OCI-LY1 (cell line): ENCODE measurements around the gene MYO1D.
"Not testable (repeated sequence)": the region's sequence is repeated elsewhere in the genome, so short reads cannot be mapped to it uniquely, and the experiment has no call there.

Source experiments
- H2AFZ ChIP-seq: fragments of 200-600 bp; sonication (generic), shearing (Covaris generic); 2 replicates; pipeline ENCODE4 v1.6.0; 2014; ENCODE audit warnings: antibody characterized with exemption, mild to moderate bottlenecking, low read length
- H3F3A ChIP-seq: fragments of 200-600 bp; sonication (generic), shearing (Covaris generic); 2 replicates; pipeline ENCODE4 v1.6.0; 2014; ENCODE audit warnings: mild to moderate bottlenecking, antibody characterized with exemption, low read length, moderate library complexity; ENCODE audit not compliant: insufficient read depth
- H3K27ac ChIP-seq: fragments of 200-600 bp; sonication (generic); 2 replicates; pipeline ENCODE4 v1.5.1; 2014; ENCODE audit warnings: low read length, mixed run types, mild to moderate bottlenecking, low read depth; ENCODE audit not compliant: poor library complexity, severe bottlenecking
- H3K27me3 ChIP-seq: fragments of 200-600 bp; sonication (generic); 2 replicates; pipeline ENCODE4 v1.6.0; 2014; ENCODE audit warnings: antibody characterized with exemption, mild to moderate bottlenecking, low read length, moderate library complexity; ENCODE audit not compliant: insufficient read depth
- H3K36me3 ChIP-seq: fragments of 200-600 bp; sonication (generic); 2 replicates; pipeline ENCODE4 v1.6.1; 2014; ENCODE audit warnings: mild to moderate bottlenecking, antibody characterized with exemption, low read length, moderate library complexity, mixed read lengths; ENCODE audit not compliant: insufficient read depth
- H3K4me1 ChIP-seq: fragments of 200-600 bp; sonication (generic); 2 replicates; pipeline ENCODE4 v1.5.1; 2014; ENCODE audit warnings: mild to moderate bottlenecking, low read length, moderate library complexity; ENCODE audit not compliant: insufficient read depth, severe bottlenecking
- H3K4me2 ChIP-seq: fragments of 200-600 bp; sonication (generic), shearing (Covaris generic); 2 replicates; pipeline ENCODE4 v1.6.1; 2014; ENCODE audit warnings: low read length
- H3K4me3 ChIP-seq: fragments of 200-600 bp; sonication (generic); 2 replicates; pipeline ENCODE4 v1.5.1; 2014; ENCODE audit warnings: low read length, low read depth, mild to moderate bottlenecking, mixed read lengths; ENCODE audit not compliant: poor library complexity, severe bottlenecking
- H3K79me2 ChIP-seq: fragments of 200-600 bp; shearing (Covaris generic); 2 replicates; pipeline ENCODE4 v1.6.1; 2016; ENCODE audit warnings: mixed run types, low read length, mixed read lengths; ENCODE audit not compliant: insufficient read depth
- H3K9ac ChIP-seq: fragments of 200-600 bp; sonication (generic), shearing (Covaris generic); 2 replicates; pipeline ENCODE4 v1.6.1; 2014; ENCODE audit warnings: mild to moderate bottlenecking, low read length, mixed read lengths
- H3K9me2 ChIP-seq: fragments of 200-600 bp; sonication (generic), shearing (Covaris generic); 2 replicates; pipeline ENCODE4 v1.6.1; 2014; ENCODE audit warnings: low read depth, mild to moderate bottlenecking, low read length, mixed read lengths
- H3K9me3 ChIP-seq: fragments of 200-600 bp; shearing (Covaris generic); 2 replicates; pipeline ENCODE4 v1.6.1; 2014; ENCODE audit warnings: low read length, mixed read lengths
- H4K20me1 ChIP-seq: fragments of 200-600 bp; sonication (generic), shearing (Covaris generic); 2 replicates; pipeline ENCODE4 v1.6.0; 2016; ENCODE audit warnings: mild to moderate bottlenecking, low read length; ENCODE audit not compliant: insufficient read depth
- CTCF ChIP-seq: fragments of 200-600 bp; sonication (generic), shearing (Covaris generic); IDR thresholded peaks from 2 replicates; pipeline ENCODE4 v1.5.1; 2017; ENCODE audit warnings: mild to moderate bottlenecking, antibody characterized with exemption, low read length, moderate library complexity, mixed read lengths
- EZH2 ChIP-seq: fragments of 200-600 bp; sonication (generic), shearing (Covaris generic); IDR thresholded peaks from 2 replicates; pipeline ENCODE4 v1.8.0; 2017; ENCODE audit warnings: borderline replicate concordance, mixed run types, mild to moderate bottlenecking, antibody characterized with exemption, low read length, moderate library complexity, mixed read lengths

MYO1D gene

GRCh38 chr17:32899236-32900013 is 22.5 kb upstream of the MYO1D start:
- Histone ChIP-seq H3K4me3 (no peak overlapping the region), H3K9me3 (0 out of 2 replicates have a peak, but pooled peaks cover 2% of the 10 kb centered on the region), H3K4me1 (no peaks in the 10 kb centered on the region), H3K79me2 (no peaks in the 10 kb centered on the region), H3K36me3 (no peaks in the 10 kb centered on the region; the same call in 1 of the 2 replicates), H4K20me1 (no peaks in the 10 kb centered on the region), H3K9me2 (no peaks in the 10 kb centered on the region), H3K9ac (no peak overlapping the region), H3K27ac (no peak overlapping the region), H3K27me3 (no peaks in the 10 kb centered on the region), H2AFZ (no peak overlapping the region), H3K4me2 (no peak overlapping the region), H3F3A (no peaks in the 10 kb centered on the region)
- no peak for TF ChIP-seq EZH2
- TF ChIP-seq CTCF, result no peak

- no peak overlapping the region for H3K4me2 ChIP-seq
- no peaks in the 10 kb centered on the region for H3K79me2 ChIP-seq
- no peak for TF ChIP-seq CTCF
- no peak for TF ChIP-seq EZH2
Observed at GRCh38 chr17:32896647-32897258, 19.8 kb upstream of the MYO1D start.

DNA sequence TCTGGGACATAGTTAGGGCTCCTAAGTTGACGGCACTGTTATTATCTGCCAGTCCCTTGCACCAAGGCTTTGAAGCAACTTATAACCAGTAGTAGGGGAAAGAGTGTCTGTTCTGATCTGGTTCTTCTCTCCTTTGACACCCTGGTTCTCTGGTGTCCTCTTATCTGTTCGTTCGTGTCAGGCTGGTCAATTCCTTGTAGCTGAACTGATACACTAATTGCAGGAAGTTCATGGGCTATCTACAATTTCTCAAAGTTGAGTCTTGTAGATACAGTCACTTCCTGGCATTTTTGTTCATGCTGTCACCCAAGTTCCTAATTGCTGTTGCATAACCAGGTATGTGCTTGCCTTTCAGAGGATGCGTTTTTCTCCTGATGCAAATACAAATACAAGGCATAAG is 17.3 kb upstream of the MYO1D start:
- TF ChIP-seq EZH2 (no peak), CTCF (no peak)
- no peak overlapping the region for H3K4me2 ChIP-seq

More at GRCh38 chr17:32896647-32897258, 19.8 kb upstream of the MYO1D start:
- H3K4me3 ChIP-seq, result no peak overlapping the region
- no peaks in the 10 kb centered on the region for H3K9me2 ChIP-seq
- no peaks in the 10 kb centered on the region for H3F3A ChIP-seq
- H4K20me1 ChIP-seq, result no peaks in the 10 kb centered on the region
- no peak overlapping the region for H2AFZ ChIP-seq
- no peaks in the 10 kb centered on the region for H3K36me3 ChIP-seq
- no peaks in the 10 kb centered on the region for H3K27me3 ChIP-seq
- H3K4me1 ChIP-seq, result no peaks in the 10 kb centered on the region
- no peak overlapping the region for H3K9ac ChIP-seq
- no peak overlapping the region for H3K27ac ChIP-seq
- H3K9me3 ChIP-seq, result no peaks in the 10 kb centered on the region

DNA sequence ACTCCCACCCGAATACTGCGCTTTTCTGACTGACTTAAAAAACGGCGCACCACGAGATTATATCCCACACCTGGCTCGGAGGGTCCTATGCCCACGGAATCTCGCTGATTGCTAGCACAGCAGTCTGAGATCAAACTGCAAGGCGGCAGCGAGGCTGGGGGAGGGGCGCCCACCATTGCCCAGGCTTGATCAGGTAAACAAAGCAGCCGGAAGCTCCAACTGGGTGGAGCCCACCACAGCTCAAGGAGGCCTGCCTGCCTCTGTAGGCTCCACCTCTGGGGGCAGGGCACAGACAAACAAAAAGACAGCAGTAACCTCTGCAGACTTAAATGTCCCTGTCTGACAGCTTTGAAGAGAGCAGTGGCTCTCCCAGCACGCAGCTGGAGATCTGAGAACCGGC is 10.5 kb upstream of the MYO1D start:
- not testable (repeated sequence) for H3K9me2 ChIP-seq, H3K4me3 ChIP-seq, H3K9me3 ChIP-seq, H3K27ac ChIP-seq, H3K9ac ChIP-seq, H3K4me1 ChIP-seq, H3F3A ChIP-seq, H4K20me1 ChIP-seq, H3K27me3 ChIP-seq, H3K4me2 ChIP-seq, H2AFZ ChIP-seq, H3K79me2 ChIP-seq, H3K36me3 ChIP-seq

More for the DNA sequence above, 17.3 kb upstream of the MYO1D start:
- no peak overlapping the region for H2AFZ ChIP-seq
- no peak overlapping the region for H3K4me3 ChIP-seq
- H3K27me3 ChIP-seq, result no peaks in the 10 kb centered on the region
- no peaks in the 10 kb centered on the region for H3K9me2 ChIP-seq
- no peaks in the 10 kb centered on the region for H4K20me1 ChIP-seq
- H3F3A ChIP-seq, result no peaks in the 10 kb centered on the region
- H3K9me3 ChIP-seq, result no peaks in the 10 kb centered on the region
- H3K79me2 ChIP-seq, result no peaks in the 10 kb centered on the region
- H3K36me3 ChIP-seq, result no peaks in the 10 kb centered on the region
- no peaks in the 10 kb centered on the region for H3K4me1 ChIP-seq
- no peak overlapping the region for H3K9ac ChIP-seq
- H3K27ac ChIP-seq, result no peak overlapping the region

DNA sequence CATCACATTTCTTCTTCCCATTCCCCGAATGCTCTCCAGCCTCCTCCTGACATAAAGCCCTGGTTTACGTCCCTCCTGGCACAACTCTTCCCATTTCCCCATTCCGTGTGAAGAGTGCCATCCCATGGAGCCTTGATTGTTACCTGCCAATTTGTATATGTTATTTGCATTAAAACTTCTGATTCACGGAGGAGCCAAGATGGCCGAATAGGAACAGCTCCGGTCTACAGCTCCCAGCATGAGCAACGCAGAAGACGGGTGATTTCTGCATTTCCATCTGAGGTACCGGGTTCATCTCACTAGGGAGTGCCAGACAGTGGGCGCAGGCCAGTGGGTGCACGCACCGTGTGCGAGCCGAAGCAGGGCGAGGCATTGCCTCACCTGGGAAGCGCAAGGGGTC is 10.0 kb upstream of the MYO1D start:
- not testable (repeated sequence) for H3K9ac ChIP-seq, H3K79me2 ChIP-seq, H2AFZ ChIP-seq

More for the DNA sequence above, 10.0 kb upstream of the MYO1D start:
- not testable (repeated sequence) for H3K4me3 ChIP-seq, H3K9me3 ChIP-seq, H3K27ac ChIP-seq, H4K20me1 ChIP-seq, H3K36me3 ChIP-seq, H3K9me2 ChIP-seq, H3K4me1 ChIP-seq, H3K27me3 ChIP-seq, H3K4me2 ChIP-seq, H3F3A ChIP-seq
